ENCODE data around the gene CHIC1.
A peak's percentile ranks its signal among the peaks of the same experiment; 100 is the strongest.
"Not testable (repeated sequence)": the region's sequence is repeated elsewhere in the genome, so short reads cannot be mapped to it uniquely, and the experiment has no call there.

The CHIC1 gene

GRCh38 chrX:73562984-73563737 lies at the start of gene CHIC1:
Gene CHIC1 (plus strand): TSS chrX:73563197. CDS start chrX:73563285, 88 bp downstream.
- H3K9me3 ChIP-seq: no peaks in the 10 kb centered on the region
- H3K27ac ChIP-seq: no peak within 1 kb of the TSS
- H3K4me3 ChIP-seq (ENCODE audit: low read depth in 1 of 2, low read length in 1 of 2): peak within 1 kb of the TSS; percentile 47 to 51
- no peaks in the 10 kb centered on the region for H3K27me3 ChIP-seq
- H3K36me3 ChIP-seq: no peaks in the 10 kb centered on the region
- H3K4me1 ChIP-seq (ENCODE audit: control insufficient read depth in 1 of 2, insufficient read depth in 1 of 2, low read depth in 1 of 2, low read length in 1 of 2): peaks cover 0 to 4% of the 10 kb centered on the region in 2 experiments
- TF ChIP-seq, protein P1, sequence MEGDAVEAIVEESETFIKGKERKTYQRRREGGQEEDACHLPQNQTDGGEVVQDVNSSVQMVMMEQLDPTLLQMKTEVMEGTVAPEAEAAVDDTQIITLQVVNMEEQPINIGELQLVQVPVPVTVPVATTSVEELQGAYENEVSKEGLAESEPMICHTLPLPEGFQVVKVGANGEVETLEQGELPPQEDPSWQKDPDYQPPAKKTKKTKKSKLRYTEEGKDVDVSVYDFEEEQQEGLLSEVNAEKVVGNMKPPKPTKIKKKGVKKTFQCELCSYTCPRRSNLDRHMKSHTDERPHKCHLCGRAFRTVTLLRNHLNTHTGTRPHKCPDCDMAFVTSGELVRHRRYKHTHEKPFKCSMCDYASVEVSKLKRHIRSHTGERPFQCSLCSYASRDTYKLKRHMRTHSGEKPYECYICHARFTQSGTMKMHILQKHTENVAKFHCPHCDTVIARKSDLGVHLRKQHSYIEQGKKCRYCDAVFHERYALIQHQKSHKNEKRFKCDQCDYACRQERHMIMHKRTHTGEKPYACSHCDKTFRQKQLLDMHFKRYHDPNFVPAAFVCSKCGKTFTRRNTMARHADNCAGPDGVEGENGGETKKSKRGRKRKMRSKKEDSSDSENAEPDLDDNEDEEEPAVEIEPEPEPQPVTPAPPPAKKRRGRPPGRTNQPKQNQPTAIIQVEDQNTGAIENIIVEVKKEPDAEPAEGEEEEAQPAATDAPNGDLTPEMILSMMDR (IDR thresholded peaks at IDR 0.05): no peak

DNA sequence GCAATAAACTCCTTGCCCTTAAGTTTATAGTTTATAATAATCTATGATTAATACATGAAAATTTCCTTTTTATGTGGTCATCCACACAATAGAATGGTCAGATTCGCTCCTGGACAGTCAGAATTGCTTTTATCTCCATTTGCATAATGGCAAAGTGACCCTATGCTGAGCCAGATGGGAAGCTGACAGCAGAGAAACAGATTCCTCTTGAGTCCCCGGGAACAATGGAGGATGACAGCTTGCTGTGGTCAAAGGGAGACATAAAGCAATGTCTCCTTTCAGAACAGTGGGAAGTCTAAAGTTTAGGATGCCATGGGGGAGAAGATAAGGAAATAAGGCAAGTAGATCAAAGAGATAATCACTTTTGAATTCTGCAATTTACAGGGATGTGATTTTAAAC lies 40.2 kb upstream of the CHIC1 start:
- not testable (repeated sequence) for H3K36me3 ChIP-seq; H3K27ac ChIP-seq; H3K27me3 ChIP-seq; H3K9me3 ChIP-seq; H3K4me3 ChIP-seq (ENCODE audit: low read depth in 1 of 2, low read length in 1 of 2); H3K4me1 ChIP-seq (ENCODE audit: control insufficient read depth in 1 of 2, insufficient read depth in 1 of 2, low read depth in 1 of 2, low read length in 1 of 2)

DNA sequence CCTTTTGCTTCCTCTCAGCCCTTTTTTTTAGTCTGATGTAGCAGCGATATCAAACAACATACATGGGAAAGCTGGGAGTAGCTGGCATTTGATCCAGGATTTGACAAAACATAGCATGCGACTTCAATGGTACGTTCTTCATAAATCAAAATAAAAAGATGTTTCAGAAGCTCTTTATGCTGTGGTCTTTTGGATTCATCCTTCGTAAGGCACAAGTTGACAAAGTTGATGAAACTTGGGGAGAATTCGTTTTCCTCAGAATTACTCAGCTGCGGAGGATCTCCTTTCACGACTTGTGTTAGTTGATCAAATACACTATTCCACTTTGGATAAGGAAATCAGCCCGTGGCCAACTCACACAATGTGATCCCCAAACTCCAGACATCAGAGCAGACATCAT lies 38.1 kb upstream of the CHIC1 start:
- H3K27me3 ChIP-seq: no peaks in the 10 kb centered on the region
- no peak overlapping the region for H3K4me3 ChIP-seq (ENCODE audit: low read depth in 1 of 2, low read length in 1 of 2)
- no peaks in the 10 kb centered on the region for H3K36me3 ChIP-seq
- TF ChIP-seq, protein P1 (IDR thresholded peaks at IDR 0.05): no peak
- H3K4me1 ChIP-seq (ENCODE audit: control insufficient read depth in 1 of 2, insufficient read depth in 1 of 2, low read depth in 1 of 2, low read length in 1 of 2): no peaks in the 10 kb centered on the region
- H3K27ac ChIP-seq: no peak overlapping the region
- H3K9me3 ChIP-seq: no peaks in the 10 kb centered on the region

DNA sequence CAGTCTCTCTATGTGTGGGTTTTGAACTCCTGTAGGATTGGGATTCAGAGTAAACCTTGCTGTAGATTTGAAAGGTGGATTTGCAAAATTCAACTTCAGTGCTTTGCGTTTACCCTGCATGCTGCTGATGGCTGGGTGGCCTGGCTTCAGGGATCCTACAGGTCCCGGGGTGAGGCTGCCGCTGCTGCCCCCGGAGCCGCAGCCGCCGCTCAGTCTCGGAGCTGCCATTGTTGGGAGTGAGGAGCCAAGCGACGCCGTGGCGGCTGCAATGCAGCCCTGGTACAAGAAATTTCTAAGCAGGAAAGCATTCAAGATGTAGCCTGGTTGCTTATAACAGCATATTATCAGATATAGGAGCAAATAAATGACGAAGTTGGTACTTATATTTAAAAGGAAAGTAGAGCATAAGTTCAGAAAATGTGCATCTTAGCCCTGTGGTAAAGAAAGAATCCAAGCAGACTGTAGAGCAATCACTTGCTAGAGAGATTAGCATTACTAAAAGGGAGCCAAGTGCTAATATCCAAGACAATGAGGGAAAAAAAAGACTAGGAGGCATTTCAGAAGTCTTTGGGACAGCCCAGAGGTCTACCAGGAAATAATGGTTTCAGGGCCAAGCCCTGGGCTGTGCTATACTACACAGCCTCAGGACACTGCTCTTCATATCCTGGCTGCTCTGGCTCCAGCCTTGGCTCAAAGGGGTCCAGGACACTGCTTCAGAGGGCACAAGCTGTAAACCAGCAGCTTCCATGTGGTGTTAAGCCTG lies 36.9 kb upstream of the CHIC1 start:
- no peak overlapping the region for H3K27ac ChIP-seq
- no peaks in the 10 kb centered on the region for H3K9me3 ChIP-seq
- no peaks in the 10 kb centered on the region for H3K36me3 ChIP-seq
- TF ChIP-seq, protein P1 (IDR thresholded peaks at IDR 0.05): no peak
- no peak overlapping the region for H3K4me3 ChIP-seq (ENCODE audit: low read depth in 1 of 2, low read length in 1 of 2)
- no peaks in the 10 kb centered on the region for H3K4me1 ChIP-seq (ENCODE audit: control insufficient read depth in 1 of 2, insufficient read depth in 1 of 2, low read depth in 1 of 2, low read length in 1 of 2)
- H3K27me3 ChIP-seq: no peaks in the 10 kb centered on the region

GRCh38 chrX:73531655-73532054 lies 31.3 kb upstream of the CHIC1 start:
- not testable (repeated sequence) for H3K27ac ChIP-seq; H3K9me3 ChIP-seq; H3K36me3 ChIP-seq; H3K4me1 ChIP-seq (ENCODE audit: control insufficient read depth in 1 of 2, insufficient read depth in 1 of 2, low read depth in 1 of 2, low read length in 1 of 2); H3K4me3 ChIP-seq (ENCODE audit: low read depth in 1 of 2, low read length in 1 of 2); H3K27me3 ChIP-seq

- Histone ChIP-seq H3K4me3 (ENCODE audit: low read depth in 1 of 2, low read length in 1 of 2) (no peak overlapping the region), H3K36me3 (no peaks in the 10 kb centered on the region), H3K9me3 (no peaks in the 10 kb centered on the region), H3K4me1 (ENCODE audit: control insufficient read depth in 1 of 2, insufficient read depth in 1 of 2, low read depth in 1 of 2, low read length in 1 of 2) (no peaks in the 10 kb centered on the region), H3K27ac (no peak overlapping the region), H3K27me3 (no peaks in the 10 kb centered on the region)
- TF ChIP-seq, protein P1 (IDR thresholded peaks at IDR 0.05): no peak
These were observed 6.8 kb upstream of the CHIC1 start for GRCh38 chrX:73556159-73556558.

All from neutrophil (primary cell).